Mesodermal cell (in vitro differentiated cells): ENCODE data around the gene EPB41.
"Not testable (repeated sequence)": the region's sequence is repeated elsewhere in the genome, so short reads cannot be mapped to it uniquely, and the experiment has no call there.

Experiments used
- H3K27ac ChIP-seq: 2 replicates; pipeline ENCODE4 v1.7.0; 2013; ENCODE audit warnings: mild to moderate bottlenecking, low read depth, low read length, moderate library complexity; ENCODE audit not compliant: severe bottlenecking
- H3K36me3 ChIP-seq: 2 replicates; pipeline ENCODE4 v1.7.1; 2013; ENCODE audit warnings: mild to moderate bottlenecking, low read length, moderate library complexity; ENCODE audit not compliant: control insufficient read depth, insufficient read depth
- H3K4me1 ChIP-seq: one replicate; pipeline ENCODE4 v1.7.1; 2013; ENCODE audit warnings: mild to moderate bottlenecking, low read length; ENCODE audit not compliant: insufficient read depth, control insufficient read depth, poor library complexity, severe bottlenecking
- H3K4me3 ChIP-seq: 2 replicates; pipeline ENCODE4 v1.7.0; 2013; ENCODE audit warnings: low read length, control low read depth, mild to moderate bottlenecking; ENCODE audit not compliant: insufficient read depth, poor library complexity, severe bottlenecking; ENCODE audit errors: extremely low read depth
- H3K9me3 ChIP-seq: 2 replicates; pipeline ENCODE4 v1.7.1; 2013; ENCODE audit warnings: mild to moderate bottlenecking, low read length, moderate library complexity; ENCODE audit not compliant: control insufficient read depth
- WGBS, 2 experiments: methylation state at CpG; one replicate each; pipeline ENCODE4 v1.1.5; 2013; ENCODE audit warnings: missing lambda C conversion rate in 2 of 2; ENCODE audit not compliant: insufficient coverage in 2 of 2; 5-methylcytosine and 5-hydroxymethylcytosine counted together

The EPB41 gene

GRCh38 chr1:29123053-29123886, 208.9 kb downstream of the EPB41 start:
- 2 to 3% methylated on average over 25 to 63 of the region's 70 CpGs for WGBS, 2 experiments
- Histone ChIP-seq H3K4me3 (peak overlapping the region; percentile 76), H3K9me3 (no peaks in the 10 kb centered on the region), H3K36me3 (peaks cover 32% of the 10 kb centered on the region), H3K27ac (peak overlapping the region; percentile 91), H3K4me1 (peaks cover 18% of the 10 kb centered on the region)

- Histone ChIP-seq H3K27ac (peak within 1 kb of the TSS; percentile 91), H3K9me3 (no peaks in the 10 kb centered on the region), H3K4me1 (peaks cover 18% of the 10 kb centered on the region), H3K36me3 (peaks cover 25% of the 10 kb centered on the region), H3K4me3 (peak within 1 kb of the TSS; percentile 76)
- 0% methylated on average over 24 to 31 of the region's 46 CpGs for WGBS, 2 experiments
These were observed 209.6 kb downstream of the EPB41 start, which contains the start of gene TMEM200B for GRCh38 chr1:29123887-29124365. TMEM200B (minus strand) TSS chr1:29123903; CDS start chr1:29121828, 2,075 bp downstream.

GRCh38 chr1:29124366-29125236, 210.2 kb downstream of the EPB41 start:
- 10 to 13% methylated on average over 56 to 78 of the region's 85 CpGs for WGBS, 2 experiments
- Histone ChIP-seq H3K4me1 (peaks cover 19% of the 10 kb centered on the region), H3K27ac (peak overlapping the region; percentile 91)

DNA sequence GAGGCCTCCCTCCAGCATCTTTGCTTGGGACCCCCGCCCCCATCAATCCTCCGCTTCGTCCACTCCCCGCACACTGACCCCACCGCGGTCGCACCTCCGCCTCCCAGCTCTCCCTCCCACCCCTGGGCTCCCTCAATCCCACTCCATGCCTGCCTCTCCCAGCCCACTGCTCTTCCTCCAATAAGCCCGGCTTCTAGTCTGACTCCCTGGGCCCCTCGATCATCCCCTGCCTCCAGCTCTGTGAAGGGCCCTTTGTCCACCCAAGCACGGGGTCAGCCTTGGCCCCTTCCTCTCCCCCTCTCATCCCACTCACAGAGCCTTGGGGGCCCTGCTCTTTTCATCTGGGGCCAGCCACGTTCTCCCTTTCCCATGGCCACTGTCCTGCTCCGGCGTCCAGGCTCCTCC, 210.9 kb downstream of the EPB41 start:
- WGBS, 2 experiments, result 75 to 83% methylated on average over 13 to 14 of the region's 14 CpGs
- Histone ChIP-seq H3K36me3 (peaks cover 12% of the 10 kb centered on the region), H3K4me3 (peak overlapping the region; percentile 76), H3K27ac (peak overlapping the region; percentile 91), H3K9me3 (no peaks in the 10 kb centered on the region), H3K4me1 (peaks cover 21% of the 10 kb centered on the region)

More at GRCh38 chr1:29124366-29125236, 210.2 kb downstream of the EPB41 start:
- Histone ChIP-seq H3K4me3 (peak overlapping the region; percentile 76), H3K36me3 (peaks cover 18% of the 10 kb centered on the region), H3K9me3 (no peaks in the 10 kb centered on the region)

GRCh38 chr1:29125788-29126187, 211.4 kb downstream of the EPB41 start:
- WGBS, 2 experiments, result 81 to 84% methylated on average over 4 to 5 of the region's 6 CpGs
- no peak overlapping the region for H3K4me3 ChIP-seq
- H3K27ac ChIP-seq, result no peak overlapping the region
- H3K36me3 ChIP-seq, result peaks cover 6% of the 10 kb centered on the region
- H3K9me3 ChIP-seq, result no peaks in the 10 kb centered on the region
- H3K4me1 ChIP-seq, result peaks cover 16% of the 10 kb centered on the region

GRCh38 chr1:29126198-29126597, 211.8 kb downstream of the EPB41 start:
- WGBS, 2 experiments, result 93 to 95% methylated on average over 6 of the region's 6 CpGs
- Histone ChIP-seq H3K9me3 (no peaks in the 10 kb centered on the region), H3K36me3 (peaks cover 2% of the 10 kb centered on the region)

DNA sequence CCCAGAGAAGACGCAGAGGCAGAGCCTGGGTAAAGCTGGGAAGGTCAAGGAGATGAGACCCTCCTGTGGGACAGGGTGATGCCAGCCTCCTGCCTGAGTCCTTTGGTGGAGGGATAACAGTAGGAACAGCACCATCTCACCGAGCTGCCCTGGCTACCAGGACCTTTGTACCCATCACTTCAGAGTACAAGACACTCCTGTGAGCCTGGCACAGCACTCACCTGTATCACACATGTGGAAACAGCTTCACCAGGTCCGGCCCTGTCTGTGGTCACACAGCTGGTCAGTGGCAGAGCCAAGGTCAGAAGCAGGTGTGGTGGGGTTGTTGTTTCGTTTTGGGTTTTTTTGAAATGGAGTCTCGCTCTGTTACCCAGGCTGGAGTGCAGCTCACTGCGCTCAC, 214.4 kb downstream of the EPB41 start:
- no peak overlapping the region for H3K4me3 ChIP-seq
- H3K36me3 ChIP-seq, result no peaks in the 10 kb centered on the region
- no peaks in the 10 kb centered on the region for H3K9me3 ChIP-seq
- 96 to 100% methylated on average over 4 to 5 of the region's 6 CpGs for WGBS, 2 experiments
- peaks cover 12% of the 10 kb centered on the region for H3K4me1 ChIP-seq
- H3K27ac ChIP-seq, result no peak overlapping the region

More at GRCh38 chr1:29126198-29126597, 211.8 kb downstream of the EPB41 start:
- Histone ChIP-seq H3K27ac (no peak overlapping the region), H3K4me3 (no peak overlapping the region), H3K4me1 (peaks cover 12% of the 10 kb centered on the region)

DNA sequence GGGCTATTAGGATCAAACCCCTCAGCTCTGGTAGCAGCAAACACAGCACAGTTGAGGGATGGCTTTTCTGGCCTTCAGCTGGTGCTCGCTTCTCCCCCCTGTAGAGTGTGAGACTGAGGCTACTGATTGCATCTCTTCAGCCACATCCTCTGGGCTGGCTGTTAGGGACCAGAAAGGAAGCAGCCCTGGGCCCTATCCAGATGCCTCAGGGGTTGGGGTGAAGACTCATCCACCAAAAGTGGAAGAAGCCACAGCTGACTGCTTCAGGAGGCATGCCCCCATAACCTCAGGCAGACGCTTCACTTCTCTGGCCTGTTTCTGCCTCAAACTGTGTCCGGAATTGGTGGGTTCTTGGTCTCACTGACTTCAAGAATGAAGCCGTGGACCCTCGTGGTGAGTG, 215.5 kb downstream of the EPB41 start:
- Histone ChIP-seq H3K27ac (no peak overlapping the region), H3K9me3 (no peaks in the 10 kb centered on the region), H3K4me1 (peaks cover 12% of the 10 kb centered on the region), H3K4me3 (no peak overlapping the region), H3K36me3 (no peaks in the 10 kb centered on the region)
- 85 to 86% methylated on average over 4 to 5 of the region's 5 CpGs for WGBS, 2 experiments

DNA sequence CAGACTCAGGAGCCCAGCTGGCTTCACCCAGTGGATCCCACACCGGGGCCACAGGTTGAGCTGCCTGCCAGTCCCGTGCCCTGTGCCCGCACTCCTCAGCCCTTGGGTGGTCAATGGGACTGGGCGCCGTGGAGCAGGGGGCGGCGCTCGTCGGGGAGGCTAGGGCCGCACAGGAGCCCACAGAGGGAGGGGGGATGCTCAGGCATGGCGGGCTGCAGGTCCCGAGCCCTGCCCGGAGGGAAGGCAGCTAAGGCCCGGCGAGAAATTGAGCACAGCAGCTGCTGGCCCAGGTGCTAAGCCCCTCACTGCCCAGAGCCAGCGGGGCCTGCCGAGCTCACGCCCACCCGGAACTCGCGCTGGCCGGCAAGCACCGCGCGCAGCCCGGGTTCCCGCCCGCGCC, 216.7 kb downstream of the EPB41 start:
- not testable (repeated sequence) for H3K27ac ChIP-seq, H3K36me3 ChIP-seq, H3K4me1 ChIP-seq, H3K4me3 ChIP-seq, H3K9me3 ChIP-seq
- WGBS, 2 experiments, result 97 to 99% methylated on average over 6 to 17 of the region's 29 CpGs

DNA sequence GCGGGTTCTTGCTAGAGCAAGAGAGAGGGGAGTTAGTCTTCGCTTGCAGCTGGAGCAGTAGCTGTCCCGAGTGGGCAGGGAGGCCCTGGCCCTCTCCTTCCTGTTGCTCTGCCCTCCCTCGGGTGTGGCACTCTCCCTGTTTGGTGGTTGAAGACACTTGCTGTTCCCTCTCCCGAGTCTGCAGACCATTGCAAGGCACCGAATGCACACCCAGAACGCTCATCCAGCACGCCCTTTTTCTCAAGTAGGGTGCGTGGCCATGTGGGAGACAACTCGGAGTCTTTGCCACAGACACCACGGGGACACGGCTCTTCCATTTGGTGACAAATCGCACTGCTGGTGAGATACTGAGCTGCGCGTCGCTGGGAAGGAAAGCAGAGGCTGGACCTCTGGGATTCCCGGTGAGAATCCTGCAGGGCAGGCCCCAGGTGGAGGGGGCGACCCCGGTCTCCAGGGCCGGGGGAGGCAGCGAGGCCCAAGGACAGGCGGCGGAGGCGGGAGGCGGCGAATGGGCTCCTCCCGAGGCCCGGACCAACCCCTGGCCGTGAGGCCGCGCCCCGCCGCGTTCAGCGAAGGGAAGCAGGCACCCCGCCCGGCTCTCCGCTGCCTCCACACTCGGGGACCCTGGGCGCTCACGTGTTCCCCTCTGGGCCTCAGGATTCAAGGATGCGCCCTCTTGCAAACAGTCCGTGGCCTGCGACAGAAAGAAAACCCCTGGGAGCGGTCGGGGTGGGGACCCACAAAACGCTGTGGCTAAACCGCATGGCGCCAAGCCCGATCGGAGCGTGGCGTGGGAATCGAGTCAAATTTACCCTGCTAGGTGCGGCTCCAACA, 219.7 kb downstream of the EPB41 start:
- Histone ChIP-seq H3K36me3 (no peaks in the 10 kb centered on the region), H3K27ac (no peak overlapping the region), H3K4me1 (peaks cover 5% of the 10 kb centered on the region), H3K4me3 (no peak overlapping the region), H3K9me3 (no peaks in the 10 kb centered on the region)
- 88 to 92% methylated on average over 48 to 55 of the region's 55 CpGs for WGBS, 2 experiments
